Small intestine (tissue), 16 donors: Measurements from ENCODE around the gene CBARP. TPM values are rescaled to one million over a fixed set of nuclear protein-coding genes. Genes with fewer than 3 reads are reported as not detected.

ENCODE experiments used
- DNase-seq, 2 donors: peaks; one replicate each; pipeline versions ENCODE4 v3.0.0 to v3.0.0-alpha.2; 2013
- FAIRE-seq: peaks from 2 replicates; lab custom pipeline; 2012; peaks lifted over from hg19 to GRCh38; lab: Jason Lieb, UNC
- H3K27ac ChIP-seq, 3 donors: one replicate each; pipeline ENCODE4 v1.5.1; 2013; ENCODE audit warnings: low read length in 2 of 3, mild to moderate bottlenecking in 2 of 3, control low read depth in 1 of 3, inconsistent platforms in 1 of 3, low read depth in 1 of 3, moderate library complexity in 1 of 3
- H3K27me3 ChIP-seq, 3 donors: one replicate each; pipeline ENCODE4 v1.6.1; 2013; ENCODE audit warnings: low read length in 3 of 3, inconsistent platforms in 1 of 3; ENCODE audit not compliant: control insufficient read depth in 3 of 3, insufficient read depth in 3 of 3
- H3K36me3 ChIP-seq, 3 donors: one replicate each; pipeline ENCODE4 v1.6.1; 2013; ENCODE audit warnings: low read length in 3 of 3, inconsistent platforms in 1 of 3, low read depth in 1 of 3, mild to moderate bottlenecking in 1 of 3, moderate library complexity in 1 of 3; ENCODE audit not compliant: control insufficient read depth in 3 of 3, insufficient read depth in 2 of 3
- H3K4me1 ChIP-seq, 3 donors: one replicate each; pipeline ENCODE4 v1.6.1; 2013; ENCODE audit warnings: low read length in 2 of 3, inconsistent platforms in 1 of 3, low read depth in 1 of 3, mild to moderate bottlenecking in 1 of 3, moderate library complexity in 1 of 3; ENCODE audit not compliant: control insufficient read depth in 3 of 3, insufficient read depth in 2 of 3
- H3K4me3 ChIP-seq, 3 donors: one replicate each; pipeline ENCODE4 v1.5.1; 2013; ENCODE audit warnings: low read length in 3 of 3, control low read depth in 1 of 3, inconsistent platforms in 1 of 3, low read depth in 1 of 3, mild to moderate bottlenecking in 1 of 3, moderate library complexity in 1 of 3
- H3K9me3 ChIP-seq, 2 donors: one replicate each; pipeline ENCODE4 v1.6.1; 2013; ENCODE audit warnings: low read depth in 1 of 2, low read length in 1 of 2; ENCODE audit not compliant: control insufficient read depth in 2 of 2, insufficient read depth in 1 of 2
- WGBS, 3 donors: extraction: QIAGEN DNeasy Blood & Tissue Kit; methylation state at CpG; one replicate each; pipeline ENCODE4 v1.1.7; 2013; 5-methylcytosine and 5-hydroxymethylcytosine counted together
- long read RNA-seq, 10 donors: transcript quantifications; one replicate each; lab custom pipeline, GENCODE V29; 2026
- polyA plus RNA-seq, 4 donors: library from polyadenylated mRNA; stranded (reverse) in 3 of 4; unstranded in 1 of 4; fragments of 200-250 nt in 3 of 4; fragments of 120-200 nt in 1 of 4; gene quantifications; one replicate each; pipeline versions ENCODE4 v1.2.1 to v1.2.3, GENCODE V29; 2013
- donor health status: healthy with polysubstance abuse.
- donor health status: control.
- donor health status: control.
- donor health status: Bipolar disorder and iron deficiency.
- donor health status: healthy.

The CBARP gene, protein sequence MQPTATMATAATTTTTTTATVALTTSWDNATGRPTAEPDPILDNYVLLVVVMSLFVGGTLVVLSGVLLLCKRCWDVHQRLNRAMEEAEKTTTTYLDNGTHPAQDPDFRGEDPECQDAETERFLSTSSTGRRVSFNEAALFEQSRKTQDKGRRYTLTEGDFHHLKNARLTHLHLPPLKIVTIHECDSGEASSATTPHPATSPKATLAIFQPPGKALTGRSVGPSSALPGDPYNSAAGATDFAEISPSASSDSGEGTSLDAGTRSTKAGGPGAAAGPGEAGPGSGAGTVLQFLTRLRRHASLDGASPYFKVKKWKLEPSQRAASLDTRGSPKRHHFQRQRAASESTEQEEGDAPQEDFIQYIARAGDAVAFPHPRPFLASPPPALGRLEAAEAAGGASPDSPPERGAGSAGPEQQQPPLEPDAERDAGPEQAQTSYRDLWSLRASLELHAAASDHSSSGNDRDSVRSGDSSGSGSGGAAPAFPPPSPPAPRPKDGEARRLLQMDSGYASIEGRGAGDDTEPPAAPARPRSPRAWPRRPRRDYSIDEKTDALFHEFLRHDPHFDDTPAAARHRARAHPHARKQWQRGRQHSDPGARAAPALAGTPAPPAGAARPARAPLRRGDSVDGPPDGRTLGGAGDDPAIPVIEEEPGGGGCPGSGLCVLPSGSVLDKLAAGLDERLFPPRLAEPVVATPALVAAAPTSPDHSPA
- polyA plus RNA-seq: under 1 TPM in 2 of 4 donors, not detected in 2; 0.30 to 0.41 TPM
- long read RNA-seq, donor 1: 0 reads
- long read RNA-seq, donor 2, partial matches to known transcripts: 187 of 194 reads
- long read RNA-seq, donor 2, other reads (novel, unspliced or antisense): 7 of 194 reads
- long read RNA-seq, donor 3, partial matches to known transcripts: 438 of 443 reads
- long read RNA-seq, donor 3, other reads (novel, unspliced or antisense): 5 of 443 reads
- long read RNA-seq, donor 4: 0 reads
- long read RNA-seq, donor 5, partial matches to known transcripts: 256 of 256 reads
- long read RNA-seq, donor 5, other reads (novel, unspliced or antisense): 0 of 256 reads
- long read RNA-seq, donor 6, partial matches to known transcripts: 365 of 375 reads
- long read RNA-seq, donor 6, other reads (novel, unspliced or antisense): 10 of 375 reads
- long read RNA-seq, donor 7, partial matches to known transcripts: 3,818 of 4,383 reads
- long read RNA-seq, donor 7, other reads (novel, unspliced or antisense): 565 of 4,383 reads
- long read RNA-seq, donor 8, partial matches to known transcripts: 139 of 202 reads
- long read RNA-seq, donor 8, other reads (novel, unspliced or antisense): 63 of 202 reads
- long read RNA-seq, donor 9, partial matches to known transcripts: 105 of 105 reads
- long read RNA-seq, donor 9, other reads (novel, unspliced or antisense): 0 of 105 reads
- long read RNA-seq, donor 10, partial matches to known transcripts: 414 of 414 reads
- long read RNA-seq, donor 10, other reads (novel, unspliced or antisense): 0 of 414 reads

DNA sequence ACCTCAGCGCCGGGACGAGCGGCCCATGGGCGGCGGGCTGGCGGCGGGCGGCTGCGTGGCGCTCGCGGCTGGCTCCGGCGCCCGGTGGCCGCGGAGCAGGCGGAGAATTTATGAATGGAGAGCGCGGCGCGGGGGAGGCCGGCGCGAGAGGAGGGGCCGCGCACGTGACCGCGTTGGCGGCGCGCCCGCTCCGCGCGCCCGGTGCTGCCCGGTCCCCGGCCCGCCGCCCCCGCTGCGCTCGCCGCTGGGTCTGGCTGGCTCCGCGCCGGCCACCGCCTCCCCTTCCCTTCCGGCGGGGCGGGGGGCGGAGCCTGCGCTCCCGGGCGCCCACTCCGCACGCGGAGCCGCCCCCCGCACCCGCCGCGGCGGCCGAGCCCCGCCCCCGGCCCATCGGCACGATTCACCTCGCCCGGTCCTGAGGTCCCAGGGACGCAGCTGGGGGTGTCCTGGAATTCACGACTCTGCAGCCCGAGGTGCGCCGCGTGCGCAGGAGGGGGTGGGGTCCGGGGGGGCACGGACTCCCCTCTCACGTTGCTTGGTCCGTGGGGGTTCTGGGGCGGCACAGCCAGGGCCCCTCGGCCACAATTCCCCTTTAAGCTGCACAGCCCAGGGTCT is at the start of gene CBARP:
CBARP (minus strand) TSS at position 252 of the 615 bp plus-strand sequence. CDS start 1,905 bp downstream, outside the sequence.
- Histone ChIP-seq H3K9me3 (no peaks in the 10 kb centered on the region), H3K4me1 (peaks cover 3 to 33% (median 3%) of the 10 kb centered on the region in 3 donors), H3K27ac (peak within 1 kb of the TSS in 1 of 3 donors; percentile 34), H3K36me3 (peaks cover 0 to 20% (median 0%) of the 10 kb centered on the region in 3 donors), H3K4me3 (peak within 1 kb of the TSS; percentile 37 to 60 (median 49)), H3K27me3 (peaks cover 5 to 23% (median 6%) of the 10 kb centered on the region in 3 donors)
- FAIRE-seq: no peak
- WGBS, 3 donors: 1% methylated on average over 12 to 87 of the region's 87 CpGs
- peak in 1 of 2 donors; percentile 60 for DNase-seq

DNA sequence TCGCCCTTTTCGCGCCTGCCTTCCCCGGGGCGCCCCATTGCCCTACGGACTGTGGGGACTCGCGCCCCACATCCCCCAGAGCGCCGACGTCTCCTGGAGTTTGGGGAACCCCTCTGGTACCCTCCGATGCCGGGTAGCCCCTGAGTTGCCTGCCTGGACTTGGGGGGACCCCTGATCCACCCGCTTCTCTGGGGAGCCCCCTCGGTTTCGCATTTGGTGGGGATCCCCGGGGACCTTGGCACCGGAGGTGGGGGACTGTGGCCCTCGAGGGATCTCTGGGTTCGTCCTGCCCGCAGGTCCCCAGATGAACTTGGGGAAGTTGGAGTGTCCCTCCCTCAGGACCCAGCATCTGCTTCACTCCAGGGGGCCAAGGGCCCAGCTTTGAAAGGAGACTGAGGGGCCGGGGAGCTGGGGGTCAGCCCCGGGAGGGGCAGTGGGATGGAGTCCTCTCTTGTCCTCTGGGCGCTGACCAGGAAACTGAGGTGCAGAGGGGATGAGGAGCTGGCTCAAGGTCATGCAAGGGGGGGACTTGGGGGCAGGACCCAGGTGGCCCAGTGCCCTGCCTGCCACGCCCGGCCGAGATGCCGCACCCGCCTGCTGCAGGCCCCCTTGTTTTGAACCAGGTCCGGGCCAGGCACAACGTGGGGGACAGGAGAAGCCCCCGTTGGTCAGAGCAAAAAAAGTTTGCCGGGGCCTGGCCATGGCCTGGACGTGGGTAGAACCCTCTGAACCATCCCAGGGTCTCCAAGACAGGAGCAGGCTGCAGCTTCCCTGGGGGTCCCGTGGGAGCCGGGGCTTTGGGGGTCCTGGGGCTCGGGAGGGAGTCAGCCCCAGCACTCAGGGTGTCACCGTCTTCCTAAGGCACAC is 48.9 kb upstream of the CBARP start:
- peaks cover 0 to 62% (median 0%) of the 10 kb centered on the region in 3 donors for H3K4me1 ChIP-seq
- DNase-seq: peak in 1 of 2 donors; percentile 37
- H3K36me3 ChIP-seq: peaks cover 0 to 46% (median 0%) of the 10 kb centered on the region in 3 donors
- no peak for FAIRE-seq
- no peaks in the 10 kb centered on the region for H3K9me3 ChIP-seq
- peaks cover 0 to 11% (median 3%) of the 10 kb centered on the region in 3 donors for H3K27me3 ChIP-seq
- 13 to 26% (median 20%) methylated on average over 32 to 38 of the region's 38 CpGs for WGBS, 3 donors
- peak overlapping the region; percentile 84 to 93 (median 86) for H3K27ac ChIP-seq
- peak overlapping the region; percentile 43 to 97 (median 80) for H3K4me3 ChIP-seq

DNA sequence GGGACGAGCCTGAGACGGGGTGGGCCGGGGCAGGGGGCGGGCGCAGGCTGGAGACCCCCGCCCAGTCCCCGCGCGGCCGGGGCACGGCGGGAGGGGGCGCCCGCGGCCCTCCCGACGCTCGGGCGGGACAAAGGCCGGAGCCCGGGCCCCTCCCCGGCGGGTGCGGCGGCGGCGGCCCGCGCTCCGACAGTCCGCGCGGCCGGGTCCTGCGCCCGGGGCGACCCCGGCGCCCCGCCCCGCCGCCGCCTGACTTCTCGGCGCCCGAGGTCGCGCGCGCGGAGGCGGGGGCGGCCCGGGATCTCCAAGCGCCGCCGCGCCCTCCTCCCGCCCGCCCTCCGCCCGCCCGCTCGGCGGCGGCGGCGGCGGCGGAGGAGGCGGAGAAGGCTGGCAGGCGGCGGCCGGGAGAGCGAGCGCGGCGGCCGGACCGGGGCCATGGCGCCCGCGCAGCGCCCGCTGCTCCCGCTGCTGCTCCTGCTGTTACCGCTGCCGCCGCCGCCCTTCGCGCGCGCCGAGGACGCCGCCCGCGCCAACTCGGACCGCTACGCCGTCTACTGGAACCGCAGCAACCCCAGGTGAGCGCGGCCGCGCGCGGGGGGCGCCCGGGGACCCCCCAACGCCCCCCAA is 48.0 kb upstream of the CBARP start, which contains the start of gene EFNA2:
EFNA2 (plus strand) TSS at position 137 of the 624 bp plus-strand sequence; CDS start at position 433, 296 bp downstream.
- Histone ChIP-seq H3K4me3 (peak within 1 kb of the TSS; percentile 43 to 97 (median 80)), H3K27me3 (peaks cover 0 to 11% (median 3%) of the 10 kb centered on the region in 3 donors), H3K4me1 (peaks cover 0 to 53% (median 0%) of the 10 kb centered on the region in 3 donors), H3K9me3 (no peaks in the 10 kb centered on the region), H3K27ac (peak within 1 kb of the TSS; percentile 86 to 99 (median 93)), H3K36me3 (peaks cover 0 to 45% (median 0%) of the 10 kb centered on the region in 3 donors)
- 1% methylated on average over 36 to 113 of the region's 113 CpGs for WGBS, 3 donors
- DNase-seq (peak; percentile 58 to 77), FAIRE-seq (no peak)

DNA sequence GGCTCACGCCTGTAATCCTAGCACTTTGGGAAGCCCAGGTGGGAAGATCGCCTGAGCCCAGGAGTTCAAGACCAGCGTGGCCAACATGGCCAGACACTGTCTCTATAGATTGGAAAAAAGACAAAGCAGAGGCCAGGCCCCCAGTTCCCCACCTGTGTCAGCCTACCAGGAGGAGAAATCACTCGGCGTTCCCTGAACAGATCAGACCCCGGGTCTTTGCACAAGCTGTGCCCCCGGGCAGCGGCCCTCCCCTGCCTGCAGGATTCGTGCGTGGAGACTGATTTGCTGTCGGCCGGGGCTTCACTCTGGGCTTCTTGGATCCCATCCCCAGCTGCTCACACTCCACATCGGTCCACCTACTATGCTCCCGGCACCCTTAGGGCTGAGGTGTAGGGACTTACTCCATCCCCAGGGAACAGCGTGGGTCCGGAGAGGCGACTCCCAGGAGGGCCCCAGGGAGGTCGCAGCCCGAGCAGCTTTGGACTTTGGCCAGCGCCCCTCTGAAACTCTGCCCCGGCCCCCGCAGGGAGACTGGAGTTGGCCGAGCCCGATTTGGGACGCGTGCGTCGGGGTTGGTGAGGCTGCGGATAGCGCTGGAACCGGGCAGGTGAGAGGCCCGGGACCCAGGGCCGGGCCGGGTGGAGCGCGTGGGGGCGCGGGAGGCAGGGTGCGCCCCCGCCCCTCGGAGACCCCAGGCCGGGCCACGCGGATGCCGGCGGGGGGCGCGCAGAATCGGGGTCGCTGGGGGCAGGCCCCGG is 47.4 kb upstream of the CBARP start:
- H3K27ac ChIP-seq: peak overlapping the region; percentile 82 to 99 (median 88)
- H3K4me1 ChIP-seq: peaks cover 0 to 46% (median 0%) of the 10 kb centered on the region in 3 donors
- H3K36me3 ChIP-seq: peaks cover 0 to 45% (median 0%) of the 10 kb centered on the region in 3 donors
- DNase-seq (peak in 1 of 2 donors; percentile 67), FAIRE-seq (no peak)
- WGBS, 3 donors: 16 to 21% (median 17%) methylated on average over 34 to 51 of the region's 51 CpGs
- no peaks in the 10 kb centered on the region for H3K9me3 ChIP-seq
- peak overlapping the region in 1 of 3 donors; percentile 80 for H3K4me3 ChIP-seq
- peaks cover 0 to 11% (median 3%) of the 10 kb centered on the region in 3 donors for H3K27me3 ChIP-seq

DNA sequence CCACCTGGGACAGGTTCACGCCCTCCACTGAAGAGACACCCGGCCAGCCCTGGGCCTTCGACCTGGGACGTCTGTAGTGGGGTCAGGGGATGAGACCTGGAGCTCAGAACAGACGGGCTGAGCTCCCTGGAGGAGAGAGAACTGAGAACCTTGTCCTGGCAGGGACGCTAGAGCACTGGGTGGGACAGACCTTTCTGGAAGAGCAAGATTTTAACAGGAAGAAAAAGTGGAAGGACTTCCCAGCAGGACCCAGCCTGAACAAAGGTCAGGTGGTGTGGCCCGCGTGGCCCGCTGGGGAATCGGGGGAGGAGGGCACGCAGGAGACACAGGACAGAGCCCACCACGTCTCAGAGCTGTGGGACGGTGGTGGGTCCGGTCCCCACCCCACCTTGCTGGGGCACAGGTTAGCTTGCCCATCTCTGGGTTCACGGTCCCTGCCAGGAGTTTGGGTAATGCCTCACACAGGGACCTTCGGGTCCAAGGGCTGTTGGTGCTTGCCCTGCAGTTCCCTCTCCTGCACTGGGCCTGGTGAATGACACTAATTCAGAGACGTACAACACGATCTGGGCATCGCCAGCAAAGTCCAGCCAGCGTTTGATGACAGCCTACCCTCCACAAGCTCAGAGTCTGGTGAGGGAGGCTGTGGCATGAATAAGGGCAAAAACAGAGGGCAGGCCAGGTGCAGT is 46.6 kb upstream of the CBARP start:
- H3K27me3 ChIP-seq: peaks cover 0 to 11% (median 3%) of the 10 kb centered on the region in 3 donors
- DNase-seq (peak; percentile 88 to 92), FAIRE-seq (no peak)
- H3K27ac ChIP-seq: peak overlapping the region; percentile 82 to 99 (median 88)
- WGBS, 3 donors: 17 to 55% (median 32%) methylated on average over 20 of the region's 20 CpGs
- peaks cover 0 to 47% (median 0%) of the 10 kb centered on the region in 3 donors for H3K36me3 ChIP-seq
- no peaks in the 10 kb centered on the region for H3K9me3 ChIP-seq
- peak overlapping the region in 2 of 3 donors; percentile 18 to 46 for H3K4me3 ChIP-seq
- H3K4me1 ChIP-seq: peaks cover 0 to 42% (median 0%) of the 10 kb centered on the region in 3 donors
